Stomach (tissue), 4 donors: ENCODE data around the gene CNTNAP5.

Experiments
- EP300 ChIP-seq: sonication (generic); formaldehyde crosslinking; IDR thresholded peaks from one replicate; pipeline ENCODE4 v1.6.1; 2017; ENCODE audit warnings: antibody characterized with exemption
- POLR2A ChIP-seq, 4 donors: fragments of 450-650 bp; IDR thresholded peaks; one replicate each; pipeline ENCODE4 v1.6.1; 2016; ENCODE audit warnings: antibody characterized with exemption in 4 of 4, control low read depth in 2 of 4, mild to moderate bottlenecking in 1 of 4, moderate library complexity in 1 of 4
- TF ChIP-seq, protein P1 (sequence below), 7 experiments: fragments of 450-650 bp in 4 of 7; fragments of 200-600 bp in 3 of 7; sonication (generic) in 3 of 7; IDR thresholded peaks; one replicate each; pipeline ENCODE4 v1.5.1; 2016 to 2019; ENCODE audit warnings: antibody characterized with exemption in 7 of 7, control low read depth in 2 of 7, mild to moderate bottlenecking in 1 of 7

DNA sequence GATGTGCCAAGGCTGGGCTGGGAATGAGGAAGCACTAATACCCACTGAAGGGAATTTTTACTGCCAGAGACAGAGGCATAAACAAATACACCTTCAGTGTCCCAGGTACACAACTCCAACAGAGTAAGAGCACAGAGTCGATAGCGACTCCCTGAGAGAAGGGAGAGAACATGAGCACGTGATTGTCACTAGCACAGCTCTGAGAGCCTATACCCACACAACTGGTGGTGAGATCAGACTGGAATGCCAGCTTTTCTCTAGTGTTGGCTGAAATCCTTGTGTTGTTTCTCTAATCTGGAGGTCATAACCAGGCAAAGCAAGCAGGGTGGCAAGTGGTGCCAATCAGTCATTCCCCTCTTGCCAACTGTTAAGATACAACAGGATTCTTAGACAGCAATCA is 377.2 kb downstream of the CNTNAP5 start:
- TF ChIP-seq POLR2A (IDR thresholded peaks at IDR 0.05) (no peak), EP300 (no peak)
- TF ChIP-seq, protein P1, sequence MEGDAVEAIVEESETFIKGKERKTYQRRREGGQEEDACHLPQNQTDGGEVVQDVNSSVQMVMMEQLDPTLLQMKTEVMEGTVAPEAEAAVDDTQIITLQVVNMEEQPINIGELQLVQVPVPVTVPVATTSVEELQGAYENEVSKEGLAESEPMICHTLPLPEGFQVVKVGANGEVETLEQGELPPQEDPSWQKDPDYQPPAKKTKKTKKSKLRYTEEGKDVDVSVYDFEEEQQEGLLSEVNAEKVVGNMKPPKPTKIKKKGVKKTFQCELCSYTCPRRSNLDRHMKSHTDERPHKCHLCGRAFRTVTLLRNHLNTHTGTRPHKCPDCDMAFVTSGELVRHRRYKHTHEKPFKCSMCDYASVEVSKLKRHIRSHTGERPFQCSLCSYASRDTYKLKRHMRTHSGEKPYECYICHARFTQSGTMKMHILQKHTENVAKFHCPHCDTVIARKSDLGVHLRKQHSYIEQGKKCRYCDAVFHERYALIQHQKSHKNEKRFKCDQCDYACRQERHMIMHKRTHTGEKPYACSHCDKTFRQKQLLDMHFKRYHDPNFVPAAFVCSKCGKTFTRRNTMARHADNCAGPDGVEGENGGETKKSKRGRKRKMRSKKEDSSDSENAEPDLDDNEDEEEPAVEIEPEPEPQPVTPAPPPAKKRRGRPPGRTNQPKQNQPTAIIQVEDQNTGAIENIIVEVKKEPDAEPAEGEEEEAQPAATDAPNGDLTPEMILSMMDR (IDR thresholded peaks at IDR 0.05), result no peak
